LNCaP clone FGC (cell line): ENCODE data around the gene CACNA2D3.

Experiments
- DNase-seq: peaks from one replicate; pipeline ENCODE4 v3.0.0-alpha.2; 2011; ENCODE audit warnings: low read depth
- H3K4me3 ChIP-seq: 2 replicates; pipeline ENCODE4 v1.5.1; 2011; ENCODE audit warnings: mild to moderate bottlenecking, low read depth, low read length, control low read depth
- TF ChIP-seq, protein P1 (sequence below): IDR thresholded peaks from 2 replicates; pipeline ENCODE4 v1.5.1; 2012; ENCODE audit warnings: mild to moderate bottlenecking; ENCODE audit not compliant: control insufficient read depth, insufficient read depth; ENCODE audit errors: extremely low read depth

CACNA2D3 gene

DNA sequence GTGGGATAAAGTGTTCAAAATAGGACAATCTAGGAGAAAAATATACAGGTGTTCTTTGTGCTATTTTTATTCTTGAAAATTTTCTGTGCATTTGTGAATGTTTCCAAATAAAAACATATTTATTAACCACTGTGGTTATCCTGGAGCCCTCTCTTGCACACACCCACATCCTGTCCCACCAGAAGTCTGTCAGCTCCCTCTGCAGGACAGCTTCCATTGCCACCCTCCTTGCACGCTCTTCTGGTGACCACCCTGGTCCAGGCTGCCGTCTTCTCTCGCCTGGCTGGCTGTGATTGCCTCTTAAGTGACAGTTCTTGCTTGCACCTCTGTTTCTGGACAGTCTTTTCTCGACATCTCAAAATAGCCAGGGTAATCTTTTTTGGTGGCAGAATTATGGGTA is 411.5 kb downstream of the CACNA2D3 start:
- TF ChIP-seq, protein P1, sequence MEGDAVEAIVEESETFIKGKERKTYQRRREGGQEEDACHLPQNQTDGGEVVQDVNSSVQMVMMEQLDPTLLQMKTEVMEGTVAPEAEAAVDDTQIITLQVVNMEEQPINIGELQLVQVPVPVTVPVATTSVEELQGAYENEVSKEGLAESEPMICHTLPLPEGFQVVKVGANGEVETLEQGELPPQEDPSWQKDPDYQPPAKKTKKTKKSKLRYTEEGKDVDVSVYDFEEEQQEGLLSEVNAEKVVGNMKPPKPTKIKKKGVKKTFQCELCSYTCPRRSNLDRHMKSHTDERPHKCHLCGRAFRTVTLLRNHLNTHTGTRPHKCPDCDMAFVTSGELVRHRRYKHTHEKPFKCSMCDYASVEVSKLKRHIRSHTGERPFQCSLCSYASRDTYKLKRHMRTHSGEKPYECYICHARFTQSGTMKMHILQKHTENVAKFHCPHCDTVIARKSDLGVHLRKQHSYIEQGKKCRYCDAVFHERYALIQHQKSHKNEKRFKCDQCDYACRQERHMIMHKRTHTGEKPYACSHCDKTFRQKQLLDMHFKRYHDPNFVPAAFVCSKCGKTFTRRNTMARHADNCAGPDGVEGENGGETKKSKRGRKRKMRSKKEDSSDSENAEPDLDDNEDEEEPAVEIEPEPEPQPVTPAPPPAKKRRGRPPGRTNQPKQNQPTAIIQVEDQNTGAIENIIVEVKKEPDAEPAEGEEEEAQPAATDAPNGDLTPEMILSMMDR: 0 out of 2 replicates have a peak, but pooled peaks have one; percentile 20
- no peak for DNase-seq
- H3K4me3 ChIP-seq: no peak overlapping the region

GRCh38 chr3:54535619-54536018 is 413.3 kb downstream of the CACNA2D3 start:
- TF ChIP-seq, protein P1: no peak
- H3K4me3 ChIP-seq: no peak overlapping the region
- DNase-seq: no peak

DNA sequence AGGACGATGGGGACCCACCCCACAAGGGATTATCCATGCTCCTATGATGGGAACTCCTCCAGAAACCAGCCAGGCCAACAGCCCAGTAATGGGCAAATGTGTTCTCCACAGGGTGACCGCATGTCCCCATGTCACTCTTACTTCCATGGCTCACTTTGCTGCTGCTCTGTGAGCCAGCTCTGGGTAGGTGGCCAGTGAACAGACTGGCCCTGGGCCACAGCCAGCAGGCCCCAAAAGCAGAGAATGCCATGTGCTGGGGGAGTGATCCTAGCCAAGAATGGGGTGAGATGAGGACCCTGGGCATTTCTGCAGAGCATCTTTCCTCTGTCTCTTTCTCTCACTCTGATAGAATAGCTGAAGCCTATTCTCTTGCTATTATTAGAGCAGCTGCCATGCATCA is 414.1 kb downstream of the CACNA2D3 start:
- no peak overlapping the region for H3K4me3 ChIP-seq
- TF ChIP-seq, protein P1: no peak
- no peak for DNase-seq

DNA sequence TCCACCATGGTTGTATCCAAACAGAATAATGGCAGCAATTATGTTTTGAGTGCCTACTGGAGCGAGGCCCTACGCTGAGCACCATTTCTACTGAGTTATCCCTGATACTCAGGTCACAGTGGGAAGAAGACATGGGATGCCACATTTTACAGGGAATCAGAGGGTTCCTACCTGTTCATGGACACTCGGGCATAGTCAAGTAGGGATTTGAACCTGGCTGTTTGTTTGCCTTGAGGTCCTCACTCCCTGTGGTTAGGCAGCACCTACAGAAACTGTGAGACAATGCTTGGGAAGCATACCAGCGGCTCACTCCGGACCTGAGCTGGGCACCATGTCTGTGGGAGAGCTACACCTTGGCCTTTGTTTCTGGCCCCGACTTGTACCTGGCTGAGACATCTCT is 415.2 kb downstream of the CACNA2D3 start:
- no peak overlapping the region for H3K4me3 ChIP-seq
- no peak for DNase-seq
- TF ChIP-seq, protein P1: no peak

- DNase-seq: no peak
Observed at GRCh38 chr3:54538346-54538745, 416.0 kb downstream of the CACNA2D3 start.

GRCh38 chr3:54541369-54541768 is 419.0 kb downstream of the CACNA2D3 start:
- DNase-seq: no peak
- TF ChIP-seq, protein P1: no peak

More at GRCh38 chr3:54538346-54538745, 416.0 kb downstream of the CACNA2D3 start:
- H3K4me3 ChIP-seq: no peak overlapping the region
- TF ChIP-seq, protein P1: peak; percentile 27

GRCh38 chr3:54543446-54543845 is 421.1 kb downstream of the CACNA2D3 start:
- TF ChIP-seq, protein P1: no peak
- H3K4me3 ChIP-seq: no peak overlapping the region
- DNase-seq: no peak

More at GRCh38 chr3:54541369-54541768, 419.0 kb downstream of the CACNA2D3 start:
- H3K4me3 ChIP-seq: no peak overlapping the region
